K562 (cell line): ENCODE results near the gene SEMA4G. TPM values are rescaled to one million over a fixed set of nuclear protein-coding genes. Genes with fewer than 3 reads are reported as not detected.
A peak's percentile ranks its signal among the peaks of the same experiment; 100 is the strongest.

ENCODE experiments used
- CTCFL ChIP-seq: IDR thresholded peaks from 2 replicates; pipeline ENCODE4 v1.6.1; 2011; ENCODE audit warnings: borderline replicate concordance, low read depth, mild to moderate bottlenecking, moderate library complexity, low read length; ENCODE audit not compliant: insufficient read depth, poor library complexity, severe bottlenecking
- ZBTB33 ChIP-seq: sonication (generic); formaldehyde crosslinking; IDR thresholded peaks from 2 replicates; pipeline ENCODE4 v1.8.1; 2023; ENCODE audit warnings: mild to moderate bottlenecking, missing genetic modification reagents
- ZNF431 ChIP-seq: sonication (generic); formaldehyde crosslinking; IDR thresholded peaks from 2 replicates; pipeline ENCODE4 v1.8.0; 2022; ENCODE audit warnings: mild to moderate bottlenecking, missing genetic modification reagents
- ZNF57 ChIP-seq: fragments of 450-650 bp; formaldehyde crosslinking; IDR thresholded peaks from 2 replicates; pipeline ENCODE4 v1.4.0; 2020; ENCODE audit warnings: mild to moderate bottlenecking, moderate library complexity
- polyA plus RNA-seq, 8 experiments: library from polyadenylated mRNA; depleted of rRNA in 4 of 8; stranded (reverse) in 5 of 8; unstranded in 3 of 8; fragments of >200 nt; fragmentation: Nextera tagmentation in 2 of 8; fragmentation: Illumina TruSeq in 1 of 8; extraction: Ambion mirVana in 2 of 8; extraction: Trizol in 1 of 8; gene quantifications; 2 replicates each; pipeline versions ENCODE4 v1.2.1 to v1.2.3, GENCODE V29; 2011 to 2014; ENCODE audit warnings: inconsistent platforms in 1 of 8, missing spikeins in 1 of 8
- total RNA-seq, 7 experiments: library from RNA; depleted of rRNA in 6 of 7; stranded (reverse); fragments of >200 nt in 6 of 7; fragmentation: Illumina TruSeq in 2 of 7; extraction: Trizol in 2 of 7; gene quantifications; 2 replicates each; pipeline versions ENCODE4 v1.2.1 to v1.2.3, GENCODE V29; 2011 to 2021; ENCODE audit warnings: low replicate concordance in 1 of 7
- TF ChIP-seq, protein P1 (sequence below), 2 experiments: fragments of 450-650 bp; IDR thresholded peaks; 2 replicates each; pipeline ENCODE4 v1.6.1; 2016
- TF ChIP-seq, protein P2 (sequence below): sonication (generic); formaldehyde crosslinking; IDR thresholded peaks from 2 replicates; pipeline ENCODE4 v1.8.0; 2022; ENCODE audit warnings: mild to moderate bottlenecking, missing genetic modification reagents

SEMA4G gene
- total and polyA plus RNA-seq, 9 of the 15 experiments (the other 6 are each of a cell fraction or from before 2014, with no cell fraction given): 0.40 to 7.8 (median 1.8) TPM

GRCh38 chr10:101018600-101019439 is 49.5 kb downstream of the SEMA4G start (continued):
- TF ChIP-seq, protein P1, sequence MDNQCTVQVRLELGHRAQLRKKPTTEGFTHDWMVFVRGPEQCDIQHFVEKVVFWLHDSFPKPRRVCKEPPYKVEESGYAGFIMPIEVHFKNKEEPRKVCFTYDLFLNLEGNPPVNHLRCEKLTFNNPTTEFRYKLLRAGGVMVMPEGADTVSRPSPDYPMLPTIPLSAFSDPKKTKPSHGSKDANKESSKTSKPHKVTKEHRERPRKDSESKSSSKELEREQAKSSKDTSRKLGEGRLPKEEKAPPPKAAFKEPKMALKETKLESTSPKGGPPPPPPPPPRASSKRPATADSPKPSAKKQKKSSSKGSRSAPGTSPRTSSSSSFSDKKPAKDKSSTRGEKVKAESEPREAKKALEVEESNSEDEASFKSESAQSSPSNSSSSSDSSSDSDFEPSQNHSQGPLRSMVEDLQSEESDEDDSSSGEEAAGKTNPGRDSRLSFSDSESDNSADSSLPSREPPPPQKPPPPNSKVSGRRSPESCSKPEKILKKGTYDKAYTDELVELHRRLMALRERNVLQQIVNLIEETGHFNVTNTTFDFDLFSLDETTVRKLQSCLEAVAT (IDR thresholded peaks at IDR 0.05): no peak
- peak; percentile 45; the same call in 1 of the 2 replicates for TF ChIP-seq ZNF431 (CRISPR knock-in tag)
- TF ChIP-seq, protein P2, sequence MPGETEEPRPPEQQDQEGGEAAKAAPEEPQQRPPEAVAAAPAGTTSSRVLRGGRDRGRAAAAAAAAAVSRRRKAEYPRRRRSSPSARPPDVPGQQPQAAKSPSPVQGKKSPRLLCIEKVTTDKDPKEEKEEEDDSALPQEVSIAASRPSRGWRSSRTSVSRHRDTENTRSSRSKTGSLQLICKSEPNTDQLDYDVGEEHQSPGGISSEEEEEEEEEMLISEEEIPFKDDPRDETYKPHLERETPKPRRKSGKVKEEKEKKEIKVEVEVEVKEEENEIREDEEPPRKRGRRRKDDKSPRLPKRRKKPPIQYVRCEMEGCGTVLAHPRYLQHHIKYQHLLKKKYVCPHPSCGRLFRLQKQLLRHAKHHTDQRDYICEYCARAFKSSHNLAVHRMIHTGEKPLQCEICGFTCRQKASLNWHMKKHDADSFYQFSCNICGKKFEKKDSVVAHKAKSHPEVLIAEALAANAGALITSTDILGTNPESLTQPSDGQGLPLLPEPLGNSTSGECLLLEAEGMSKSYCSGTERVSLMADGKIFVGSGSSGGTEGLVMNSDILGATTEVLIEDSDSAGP (CRISPR knock-in tag): no peak
- no peak for TF ChIP-seq CTCFL
- TF ChIP-seq ZNF57 (CRISPR knock-in tag): no peak
- TF ChIP-seq ZBTB33 (CRISPR knock-in tag): peak; percentile 90; the same call in 1 of the 2 replicates
